GF-D8 (cell line): ENCODE measurements around the gene INO80D.
A peak's percentile ranks its signal among the peaks of the same experiment; 100 is the strongest.
"Not testable (repeated sequence)": the region's sequence is repeated elsewhere in the genome, so short reads cannot be mapped to it uniquely, and the experiment has no call there.

Experiments
- DNase-seq: peaks from one replicate; lab custom pipeline; 2025; lab: John Stamatoyannopoulos, UW

INO80D gene

GRCh38 chr2:206085742-206086445 is at the start of gene INO80D:
Gene INO80D, minus strand, starts transcription at chr2:206086174. Its CDS starts 23,158 bp downstream, at chr2:206063016.
- peak; percentile 77 for DNase-seq

- no peak for DNase-seq
Observed at GRCh38 chr2:206127656-206128055, 41.7 kb upstream of the INO80D start.

- no peak for DNase-seq
Observed at GRCh38 chr2:206125901-206126300, 39.9 kb upstream of the INO80D start.

- DNase-seq, result not testable (repeated sequence)
Observed at GRCh38 chr2:206122569-206122968, 36.6 kb upstream of the INO80D start.

GRCh38 chr2:206116278-206116677 is 30.3 kb upstream of the INO80D start:
- no peak for DNase-seq

- DNase-seq, result no peak
Observed at GRCh38 chr2:206115026-206115578, 29.1 kb upstream of the INO80D start.

GRCh38 chr2:206112846-206113547 is 27.0 kb upstream of the INO80D start:
- no peak for DNase-seq

- DNase-seq, result no peak
Observed at GRCh38 chr2:206112108-206112507, 26.1 kb upstream of the INO80D start.

GRCh38 chr2:206108713-206109112 is 22.7 kb upstream of the INO80D start:
- DNase-seq, result no peak

GRCh38 chr2:206105541-206105940 is 19.6 kb upstream of the INO80D start:
- DNase-seq, result no peak

- no peak for DNase-seq
Observed at GRCh38 chr2:206105038-206105437, 19.1 kb upstream of the INO80D start.

- not testable (repeated sequence) for DNase-seq
Observed at GRCh38 chr2:206098872-206099271, 12.9 kb upstream of the INO80D start.

- DNase-seq, result no peak
Observed at GRCh38 chr2:206098471-206098870, 12.5 kb upstream of the INO80D start.

GRCh38 chr2:206096876-206097275 is 10.9 kb upstream of the INO80D start:
- no peak for DNase-seq

- peak; percentile 73 for DNase-seq
Observed at GRCh38 chr2:206095536-206096332, 9.8 kb upstream of the INO80D start.

- no peak for DNase-seq
Observed at GRCh38 chr2:206092297-206092696, 6.3 kb upstream of the INO80D start.

GRCh38 chr2:206088248-206088647 is 2.3 kb upstream of the INO80D start:
- no peak for DNase-seq

- DNase-seq, result no peak
Observed at GRCh38 chr2:206086716-206087350, 859 bp upstream of the INO80D start.

- DNase-seq, result no peak
Observed at GRCh38 chr2:206084870-206085741, 868 bp downstream of the INO80D start.

GRCh38 chr2:206084439-206084869 is 1.5 kb downstream of the INO80D start:
- DNase-seq, result no peak
